HEK293 (cell line): ENCODE results near the gene HTR1E.

Source experiments
- CTCF ChIA-PET: fragments of 350-600 bp; formaldehyde crosslinking; extraction: SDS; loops from one replicate; lab custom pipeline; 2021; ENCODE audit warnings: antibody characterized with exemption; lab: Yijun Ruan, JAX
- POLR2A ChIA-PET: fragments of 300-600 bp; formaldehyde crosslinking; extraction: SDS; loops from one replicate; lab custom pipeline; 2020; ENCODE audit warnings: antibody characterized with exemption, inconsistent platforms; lab: Yijun Ruan, JAX
- H3K27ac ChIP-seq: fragments of 200-500 bp; sonication (Bioruptor generic); 2 replicates; pipeline ENCODE4 v1.5.1; 2014; ENCODE audit warnings: low read depth, low read length, control low read depth, inconsistent platforms; ENCODE audit errors: extremely low read depth
- H3K36me3 ChIP-seq, 2 experiments: fragments of 200-500 bp in 1 of 2; sonication (Bioruptor generic) in 1 of 2; 1 replicate in 1 of 2; 2 replicates in 1 of 2; pipeline ENCODE4 v1.5.1; 2014 to 2017; ENCODE audit warnings: inconsistent platforms in 2 of 2, low read length in 2 of 2; ENCODE audit not compliant: control insufficient read depth in 2 of 2, insufficient read depth in 1 of 2
- H3K4me1 ChIP-seq: fragments of 200-500 bp; sonication (Bioruptor generic); 2 replicates; pipeline ENCODE4 v1.5.1; 2014; ENCODE audit warnings: mild to moderate bottlenecking, low read length, inconsistent platforms; ENCODE audit not compliant: control insufficient read depth, insufficient read depth
- H3K4me3 ChIP-seq: 2 replicates; pipeline ENCODE4 v1.5.1; 2011; ENCODE audit warnings: low read depth, mild to moderate bottlenecking, control low read depth, low read length, moderate library complexity
- H3K9me3 ChIP-seq: fragments of 200-500 bp; sonication (Bioruptor generic); 2 replicates; pipeline ENCODE4 v1.5.1; 2014; ENCODE audit warnings: low read depth, low read length, inconsistent platforms; ENCODE audit not compliant: control insufficient read depth, insufficient read depth
- BCL11A ChIP-seq: fragments of 450-650 bp; formaldehyde crosslinking; IDR thresholded peaks from 2 replicates; pipeline ENCODE4 v1.5.1; 2016; ENCODE audit warnings: low read depth, missing biosample characterization, missing genetic modification characterization
- GLI4 ChIP-seq: fragments of 450-650 bp; formaldehyde crosslinking; IDR thresholded peaks from 2 replicates; pipeline ENCODE4 v1.5.1; 2016; ENCODE audit warnings: missing biosample characterization, missing genetic modification characterization
- HOXC10 ChIP-seq: sonication (generic); formaldehyde crosslinking; IDR thresholded peaks from 2 replicates; pipeline ENCODE4 v1.8.1; 2023; ENCODE audit warnings: mild to moderate bottlenecking, missing genetic modification reagents
- INSM2 ChIP-seq: fragments of 450-650 bp; formaldehyde crosslinking; IDR thresholded peaks from 2 replicates; pipeline ENCODE4 v1.5.1; 2016; ENCODE audit warnings: missing biosample characterization, missing genetic modification characterization
- KLF10 ChIP-seq: fragments of 450-650 bp; IDR thresholded peaks from 2 replicates; pipeline ENCODE4 v1.5.1; 2018; ENCODE audit warnings: missing biosample characterization, mild to moderate bottlenecking, missing genetic modification characterization
- KLF8 ChIP-seq: fragments of 450-650 bp; formaldehyde crosslinking; IDR thresholded peaks from 2 replicates; pipeline ENCODE4 v1.5.1; 2016; ENCODE audit warnings: missing biosample characterization, missing genetic modification characterization
- SP3 ChIP-seq: fragments of 450-650 bp; formaldehyde crosslinking; IDR thresholded peaks from 2 replicates; pipeline ENCODE4 v1.5.1; 2016; ENCODE audit warnings: missing biosample characterization, missing genetic modification characterization
- ZBTB17 ChIP-seq: fragments of 450-650 bp; formaldehyde crosslinking; IDR thresholded peaks from 2 replicates; pipeline ENCODE4 v1.5.1; 2016; ENCODE audit warnings: missing biosample characterization, missing genetic modification characterization
- ZBTB8A ChIP-seq: fragments of 450-650 bp; formaldehyde crosslinking; IDR thresholded peaks from 2 replicates; pipeline ENCODE4 v1.5.1; 2016; ENCODE audit warnings: missing biosample characterization, missing genetic modification characterization
- ZIC2 ChIP-seq: fragments of 450-650 bp; formaldehyde crosslinking; IDR thresholded peaks from 2 replicates; pipeline ENCODE4 v1.5.1; 2016; ENCODE audit warnings: missing biosample characterization, missing genetic modification characterization
- ZNF138 ChIP-seq: fragments of 450-650 bp; formaldehyde crosslinking; IDR thresholded peaks from 2 replicates; pipeline ENCODE4 v1.5.1; 2016; ENCODE audit warnings: missing biosample characterization, missing genetic modification characterization, borderline replicate concordance
- ZNF2 ChIP-seq: fragments of 450-650 bp; formaldehyde crosslinking; IDR thresholded peaks from 2 replicates; pipeline ENCODE4 v1.5.1; 2016; ENCODE audit warnings: missing biosample characterization, missing genetic modification characterization
- ZNF214 ChIP-seq: fragments of 450-650 bp; formaldehyde crosslinking; IDR thresholded peaks from 2 replicates; pipeline ENCODE4 v1.5.1; 2017; ENCODE audit warnings: missing biosample characterization, mild to moderate bottlenecking, missing genetic modification characterization, borderline replicate concordance
- ZNF23 ChIP-seq: fragments of 450-650 bp; formaldehyde crosslinking; IDR thresholded peaks from 2 replicates; pipeline ENCODE4 v1.5.1; 2016; ENCODE audit warnings: missing biosample characterization, missing genetic modification characterization, borderline replicate concordance
- ZNF24 ChIP-seq: fragments of 450-650 bp; formaldehyde crosslinking; IDR thresholded peaks from 2 replicates; pipeline ENCODE4 v1.5.1; 2016; ENCODE audit warnings: missing biosample characterization, missing genetic modification characterization
- ZNF280D ChIP-seq: fragments of 450-650 bp; formaldehyde crosslinking; IDR thresholded peaks from 2 replicates; pipeline ENCODE4 v1.5.1; 2016; ENCODE audit warnings: missing biosample characterization, missing genetic modification characterization
- ZNF302 ChIP-seq: fragments of 450-650 bp; formaldehyde crosslinking; IDR thresholded peaks from 2 replicates; pipeline ENCODE4 v1.5.1; 2016; ENCODE audit warnings: missing biosample characterization, missing genetic modification characterization, low read depth
- ZNF341 ChIP-seq: fragments of 450-650 bp; formaldehyde crosslinking; IDR thresholded peaks from 2 replicates; pipeline ENCODE4; 2016; ENCODE audit warnings: low read depth, missing biosample characterization, missing genetic modification characterization
- ZNF426 ChIP-seq: fragments of 450-650 bp; formaldehyde crosslinking; IDR thresholded peaks from 2 replicates; pipeline ENCODE4 v1.5.1; 2017; ENCODE audit warnings: missing biosample characterization, missing genetic modification characterization, mild to moderate bottlenecking, inconsistent platforms, moderate library complexity
- ZNF514 ChIP-seq: fragments of 450-650 bp; formaldehyde crosslinking; IDR thresholded peaks from 2 replicates; pipeline ENCODE4 v1.5.1; 2016; ENCODE audit warnings: missing biosample characterization, missing genetic modification characterization
- ZNF777 ChIP-seq: fragments of 450-650 bp; formaldehyde crosslinking; IDR thresholded peaks from 2 replicates; pipeline ENCODE4 v1.5.1; 2017; ENCODE audit warnings: missing biosample characterization, missing genetic modification characterization, borderline replicate concordance
- TF ChIP-seq, protein P1 (sequence below): fragments of 450-650 bp; formaldehyde crosslinking; IDR thresholded peaks from 2 replicates; pipeline ENCODE4 v1.5.1; 2016; ENCODE audit warnings: missing biosample characterization, missing genetic modification characterization
- TF ChIP-seq, protein P2 (sequence below): fragments of 450-650 bp; formaldehyde crosslinking; IDR thresholded peaks from 2 replicates; pipeline ENCODE4 v1.5.1; 2017; ENCODE audit warnings: missing biosample characterization, missing genetic modification characterization
- TF ChIP-seq, protein P3 (sequence below): fragments of 450-650 bp; formaldehyde crosslinking; IDR thresholded peaks from 2 replicates; pipeline ENCODE4 v1.5.1; 2016; ENCODE audit warnings: missing biosample characterization, missing genetic modification characterization

Gene HTR1E

DNA sequence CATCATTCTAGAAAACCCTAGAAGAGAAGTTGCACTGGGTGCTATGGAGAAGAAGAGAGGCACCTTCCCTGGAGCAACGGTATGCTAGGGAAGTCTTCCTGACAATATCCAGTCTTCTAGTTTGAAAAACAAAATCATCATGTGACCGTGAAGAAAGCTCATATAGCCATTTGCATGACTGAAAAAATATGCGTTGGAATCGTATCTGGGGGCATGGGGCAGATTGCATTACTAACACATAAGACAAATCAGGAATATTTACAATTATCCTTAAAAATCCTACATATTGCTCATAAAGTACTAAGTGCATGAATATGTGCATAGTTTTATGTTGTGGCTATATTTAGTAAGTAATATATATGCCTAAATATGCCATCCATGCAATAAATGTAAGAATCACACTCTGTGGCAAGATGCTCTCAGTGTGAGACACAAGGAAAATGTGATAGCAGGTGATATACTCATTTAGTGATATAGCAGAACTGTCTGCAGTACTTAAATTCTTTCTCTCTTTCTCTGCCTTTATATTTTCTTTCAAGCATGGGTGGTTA is 26.8 kb downstream of the HTR1E start:
- Histone ChIP-seq H3K36me3 (no peaks in the 10 kb centered on the region), H3K9me3 (no peaks in the 10 kb centered on the region), H3K27ac (no peak overlapping the region), H3K4me1 (no peaks in the 10 kb centered on the region), H3K4me3 (no peak overlapping the region)
- ChIA-PET CTCF (no interaction called here), POLR2A (no interaction called here)
- TF ChIP-seq, protein P1, sequence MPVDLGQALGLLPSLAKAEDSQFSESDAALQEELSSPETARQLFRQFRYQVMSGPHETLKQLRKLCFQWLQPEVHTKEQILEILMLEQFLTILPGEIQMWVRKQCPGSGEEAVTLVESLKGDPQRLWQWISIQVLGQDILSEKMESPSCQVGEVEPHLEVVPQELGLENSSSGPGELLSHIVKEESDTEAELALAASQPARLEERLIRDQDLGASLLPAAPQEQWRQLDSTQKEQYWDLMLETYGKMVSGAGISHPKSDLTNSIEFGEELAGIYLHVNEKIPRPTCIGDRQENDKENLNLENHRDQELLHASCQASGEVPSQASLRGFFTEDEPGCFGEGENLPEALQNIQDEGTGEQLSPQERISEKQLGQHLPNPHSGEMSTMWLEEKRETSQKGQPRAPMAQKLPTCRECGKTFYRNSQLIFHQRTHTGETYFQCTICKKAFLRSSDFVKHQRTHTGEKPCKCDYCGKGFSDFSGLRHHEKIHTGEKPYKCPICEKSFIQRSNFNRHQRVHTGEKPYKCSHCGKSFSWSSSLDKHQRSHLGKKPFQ: no peak
- no peak for TF ChIP-seq INSM2 (tag by site-specific recombination)
- TF ChIP-seq ZBTB8A (tag by site-specific recombination): no peak
- no peak for TF ChIP-seq ZBTB17 (tag by site-specific recombination)
- TF ChIP-seq, protein P2, sequence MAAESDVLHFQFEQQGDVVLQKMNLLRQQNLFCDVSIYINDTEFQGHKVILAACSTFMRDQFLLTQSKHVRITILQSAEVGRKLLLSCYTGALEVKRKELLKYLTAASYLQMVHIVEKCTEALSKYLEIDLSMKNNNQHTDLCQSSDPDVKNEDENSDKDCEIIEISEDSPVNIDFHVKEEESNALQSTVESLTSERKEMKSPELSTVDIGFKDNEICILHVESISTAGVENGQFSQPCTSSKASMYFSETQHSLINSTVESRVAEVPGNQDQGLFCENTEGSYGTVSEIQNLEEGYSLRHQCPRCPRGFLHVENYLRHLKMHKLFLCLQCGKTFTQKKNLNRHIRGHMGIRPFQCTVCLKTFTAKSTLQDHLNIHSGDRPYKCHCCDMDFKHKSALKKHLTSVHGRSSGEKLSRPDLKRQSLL (tag by site-specific recombination): no peak
- no peak for TF ChIP-seq ZNF280D
- no peak for TF ChIP-seq HOXC10 (CRISPR knock-in tag)
- no peak for TF ChIP-seq ZIC2
- no peak for TF ChIP-seq ZNF2
- TF ChIP-seq ZNF24 (tag by site-specific recombination): no peak
- no peak for TF ChIP-seq ZNF426
- no peak for TF ChIP-seq GLI4
- no peak for TF ChIP-seq KLF10 (tag by site-specific recombination)
- TF ChIP-seq ZNF23 (tag by site-specific recombination): no peak
- no peak for TF ChIP-seq KLF8 (tag by site-specific recombination)
- no peak for TF ChIP-seq ZNF302 (tag by site-specific recombination)
- no peak for TF ChIP-seq ZNF777
- TF ChIP-seq ZNF138 (tag by site-specific recombination): no peak

DNA sequence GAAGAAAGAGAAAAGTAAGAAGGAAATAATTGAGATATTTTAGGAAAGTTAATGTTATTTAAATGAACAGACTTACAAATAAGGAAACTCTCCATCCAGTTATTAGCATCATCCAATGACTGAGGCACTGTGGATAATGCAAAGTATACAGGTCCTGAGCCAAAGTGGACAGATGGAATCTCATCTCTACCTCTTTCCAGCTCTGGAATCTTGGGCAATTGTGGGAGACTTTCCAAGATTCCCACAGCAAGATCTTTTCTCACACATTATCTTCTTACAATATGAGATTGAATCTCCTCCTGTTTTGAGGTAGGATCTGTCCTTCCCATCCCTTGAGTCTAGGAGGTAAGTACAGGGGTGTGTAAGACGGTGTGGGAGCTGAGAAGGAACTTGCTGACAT is 28.9 kb downstream of the HTR1E start:
- H3K4me1 ChIP-seq: no peaks in the 10 kb centered on the region
- ChIA-PET POLR2A (no interaction called here), CTCF (no interaction called here)
- no peaks in the 10 kb centered on the region for H3K9me3 ChIP-seq
- H3K4me3 ChIP-seq: no peak overlapping the region
- TF ChIP-seq, protein P3, sequence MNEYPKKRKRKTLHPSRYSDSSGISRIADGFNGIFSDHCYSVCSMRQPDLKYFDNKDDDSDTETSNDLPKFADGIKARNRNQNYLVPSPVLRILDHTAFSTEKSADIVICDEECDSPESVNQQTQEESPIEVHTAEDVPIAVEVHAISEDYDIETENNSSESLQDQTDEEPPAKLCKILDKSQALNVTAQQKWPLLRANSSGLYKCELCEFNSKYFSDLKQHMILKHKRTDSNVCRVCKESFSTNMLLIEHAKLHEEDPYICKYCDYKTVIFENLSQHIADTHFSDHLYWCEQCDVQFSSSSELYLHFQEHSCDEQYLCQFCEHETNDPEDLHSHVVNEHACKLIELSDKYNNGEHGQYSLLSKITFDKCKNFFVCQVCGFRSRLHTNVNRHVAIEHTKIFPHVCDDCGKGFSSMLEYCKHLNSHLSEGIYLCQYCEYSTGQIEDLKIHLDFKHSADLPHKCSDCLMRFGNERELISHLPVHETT (tag by site-specific recombination): no peak
- TF ChIP-seq ZNF214 (tag by site-specific recombination) (no peak), ZNF341 (tag by site-specific recombination) (no peak), BCL11A (tag by site-specific recombination) (no peak), ZNF514 (tag by site-specific recombination) (no peak), SP3 (tag by site-specific recombination) (no peak)
- no peaks in the 10 kb centered on the region for H3K36me3 ChIP-seq
- H3K27ac ChIP-seq: no peak overlapping the region
